Lung (tissue), 16 donors: ENCODE results near the gene KCNG4. TPM values are rescaled to one million over a fixed set of nuclear protein-coding genes. Genes with fewer than 3 reads are reported as not detected.

Experiments used
- ATAC-seq: fragments of 200-7000 bp; cut with Tn5 transposase; one replicate; pipeline ENCODE4 v1.9.1; 2020; ENCODE audit warnings: moderate number of reproducible peaks; ENCODE audit not compliant: insufficient read depth, low FRiP score
- DNase-seq, 3 donors: peaks; one replicate each; pipeline ENCODE4 v3.0.0-alpha.2; 2013 to 2017
- H3K27ac ChIP-seq, 2 donors: one replicate each; pipeline ENCODE4 v1.5.1; 2013; ENCODE audit warnings: mild to moderate bottlenecking in 2 of 2, moderate library complexity in 2 of 2, control low read depth in 1 of 2, inconsistent platforms in 1 of 2, low read depth in 1 of 2, low read length in 1 of 2
- H3K27me3 ChIP-seq, 3 donors: one replicate each; pipeline ENCODE4 v1.5.1; 2013; ENCODE audit warnings: low read length in 2 of 3; ENCODE audit not compliant: control insufficient read depth in 3 of 3, insufficient read depth in 3 of 3
- H3K36me3 ChIP-seq, 4 donors: one replicate each; pipeline ENCODE4 v1.5.1; 2013; ENCODE audit warnings: low read length in 4 of 4, mild to moderate bottlenecking in 1 of 4, moderate library complexity in 1 of 4; ENCODE audit not compliant: control insufficient read depth in 4 of 4, insufficient read depth in 4 of 4
- H3K4me1 ChIP-seq, 5 donors: one replicate each; pipeline ENCODE4 v1.5.1; 2013; ENCODE audit warnings: low read length in 5 of 5, mild to moderate bottlenecking in 2 of 5, moderate library complexity in 1 of 5; ENCODE audit not compliant: control insufficient read depth in 5 of 5, insufficient read depth in 5 of 5
- H3K4me3 ChIP-seq: one replicate; pipeline ENCODE4 v1.5.1; 2013; ENCODE audit warnings: mild to moderate bottlenecking, control low read depth, moderate library complexity
- H3K9ac ChIP-seq, 2 donors: one replicate each; pipeline ENCODE4 v1.5.1; 2013; ENCODE audit warnings: low read length in 2 of 2, control low read depth in 1 of 2; ENCODE audit not compliant: insufficient read depth in 1 of 2
- H3K9me3 ChIP-seq, 4 donors: one replicate each; pipeline ENCODE4 v1.5.1; 2013; ENCODE audit warnings: low read length in 3 of 4, mild to moderate bottlenecking in 1 of 4, moderate library complexity in 1 of 4; ENCODE audit not compliant: control insufficient read depth in 4 of 4, insufficient read depth in 3 of 4
- CTCF ChIP-seq: IDR thresholded peaks from 2 replicates; pipeline ENCODE4 v1.5.1; 2012; ENCODE audit warnings: mild to moderate bottlenecking; ENCODE audit errors: control extremely low read depth, extremely low read depth
- WGBS, 2 donors: extraction: QIAGEN DNeasy Blood & Tissue Kit; methylation state at CpG; one replicate each; pipeline ENCODE4 v1.1.7; 2013; 5-methylcytosine and 5-hydroxymethylcytosine counted together
- long read RNA-seq, 5 donors: transcript quantifications; one replicate each; lab custom pipeline, GENCODE V29; 2026
- polyA plus RNA-seq, 2 donors: library from polyadenylated mRNA; stranded (reverse); fragments of 200-250 nt; gene quantifications; one replicate each; pipeline ENCODE4 v1.2.1, GENCODE V29; 2013
- total RNA-seq, 2 donors: library from RNA; depleted of rRNA in 1 of 2; stranded (reverse); fragments of >200 nt in 1 of 2; gene quantifications; one replicate each; pipeline ENCODE4 v1.2.1, GENCODE V29; 2014 to 2021
- donor health status: control.
- donor health status: control.
- donor health status: Bipolar disorder and iron deficiency.
- donor health status: healthy.
- donor health status: DM: yes; HTN: yes; CAD: no.

Gene KCNG4, protein sequence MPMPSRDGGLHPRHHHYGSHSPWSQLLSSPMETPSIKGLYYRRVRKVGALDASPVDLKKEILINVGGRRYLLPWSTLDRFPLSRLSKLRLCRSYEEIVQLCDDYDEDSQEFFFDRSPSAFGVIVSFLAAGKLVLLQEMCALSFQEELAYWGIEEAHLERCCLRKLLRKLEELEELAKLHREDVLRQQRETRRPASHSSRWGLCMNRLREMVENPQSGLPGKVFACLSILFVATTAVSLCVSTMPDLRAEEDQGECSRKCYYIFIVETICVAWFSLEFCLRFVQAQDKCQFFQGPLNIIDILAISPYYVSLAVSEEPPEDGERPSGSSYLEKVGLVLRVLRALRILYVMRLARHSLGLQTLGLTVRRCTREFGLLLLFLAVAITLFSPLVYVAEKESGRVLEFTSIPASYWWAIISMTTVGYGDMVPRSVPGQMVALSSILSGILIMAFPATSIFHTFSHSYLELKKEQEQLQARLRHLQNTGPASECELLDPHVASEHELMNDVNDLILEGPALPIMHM
- total RNA-seq (not detected), polyA plus RNA-seq (not detected)
- long read RNA-seq, donor 1, result 0 reads
- long read RNA-seq, donor 2, result 0 reads
- long read RNA-seq, donor 3, result 0 reads
- long read RNA-seq, donor 4, result 0 reads
- long read RNA-seq, donor 5, result 0 reads

DNA sequence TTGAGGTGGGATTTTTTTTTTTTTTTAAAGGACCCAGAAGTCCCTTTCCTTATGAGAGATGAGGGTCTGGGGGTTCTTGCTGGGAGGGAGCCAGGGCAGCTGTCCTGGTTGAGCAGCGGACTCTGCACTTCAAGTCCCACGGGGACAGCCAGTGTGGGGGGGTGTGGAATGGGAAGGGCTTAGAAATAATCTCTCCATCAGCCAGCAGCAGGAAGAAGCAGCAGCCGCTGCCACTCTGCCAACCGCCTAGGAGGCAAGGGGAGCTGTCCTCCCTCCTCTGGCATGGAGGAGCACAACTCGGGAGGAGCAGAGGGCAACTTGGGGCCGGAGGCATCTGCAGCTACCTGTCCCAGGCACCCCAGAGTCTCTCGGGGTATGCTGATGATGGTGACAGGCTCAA lies at the start of gene KCNG4:
KCNG4 (minus strand) TSS at position 104 of the 400 bp plus-strand sequence. CDS start 2,527 bp downstream, outside the sequence.
- Histone ChIP-seq H3K36me3 (no peaks in the 10 kb centered on the region), H3K27ac (no peak within 1 kb of the TSS), H3K4me1 (peaks cover 0 to 3% (median 0%) of the 10 kb centered on the region in 5 donors), H3K4me3 (no peak within 1 kb of the TSS), H3K9me3 (peaks cover 0 to 11% (median 0%) of the 10 kb centered on the region in 4 donors), H3K27me3 (peaks cover 0 to 7% (median 2%) of the 10 kb centered on the region in 3 donors), H3K9ac (no peak within 1 kb of the TSS)
- no peak for DNase-seq
- 31 to 34% methylated on average over 7 of the region's 7 CpGs for WGBS, 2 donors
- ATAC-seq, result no peak
- TF ChIP-seq CTCF, result no peak

DNA sequence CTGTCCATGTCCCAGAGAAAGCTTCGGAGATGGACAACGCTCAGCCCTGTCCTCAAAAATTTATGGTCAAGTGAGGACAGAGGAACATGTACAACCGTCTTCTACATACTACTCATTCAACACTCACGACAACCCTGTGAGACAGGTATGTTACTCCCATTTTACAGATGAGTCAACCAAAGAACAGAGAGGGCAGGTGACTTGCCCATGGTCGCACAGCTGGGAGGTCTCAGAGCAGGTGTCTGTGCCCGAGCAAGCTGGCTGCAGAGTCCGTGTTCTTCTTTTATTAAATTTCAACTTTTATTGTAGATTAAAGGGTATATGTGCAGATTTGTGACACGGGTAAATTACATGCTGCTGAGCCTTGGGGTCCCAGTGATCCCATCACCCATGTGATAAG lies 49.1 kb upstream of the KCNG4 start:
- H3K27ac ChIP-seq, result no peak overlapping the region
- H3K4me3 ChIP-seq, result no peak overlapping the region
- DNase-seq (no peak), ATAC-seq (no peak)
- H3K9me3 ChIP-seq, result peaks cover 0 to 3% (median 0%) of the 10 kb centered on the region in 4 donors
- H3K36me3 ChIP-seq, result no peaks in the 10 kb centered on the region
- no peak overlapping the region for H3K9ac ChIP-seq
- TF ChIP-seq CTCF, result no peak
- H3K27me3 ChIP-seq, result no peaks in the 10 kb centered on the region
- peaks cover 0 to 23% (median 8%) of the 10 kb centered on the region in 5 donors for H3K4me1 ChIP-seq
- 72 to 85% methylated on average over 8 of the region's 8 CpGs for WGBS, 2 donors

- Histone ChIP-seq H3K4me1 (peaks cover 0 to 24% (median 8%) of the 10 kb centered on the region in 5 donors), H3K9ac (peak overlapping the region in 1 of 2 donors; percentile 34), H3K27me3 (no peaks in the 10 kb centered on the region), H3K9me3 (peaks cover 0 to 3% (median 0%) of the 10 kb centered on the region in 4 donors), H3K36me3 (no peaks in the 10 kb centered on the region), H3K27ac (peak overlapping the region in 1 of 2 donors; percentile 86), H3K4me3 (no peak overlapping the region)
- WGBS, 2 donors, result 47 to 64% methylated on average over 16 of the region's 16 CpGs
- ATAC-seq, result no peak
- TF ChIP-seq CTCF, result no peak
- DNase-seq, result peak; percentile 84 to 89 (median 84)
Observed at GRCh38 chr16:84286578-84287240, 46.9 kb upstream of the KCNG4 start.
